SK-N-SH (cell line): ENCODE results near the gene TXNDC5. TPM values are rescaled to one million over a fixed set of nuclear protein-coding genes. Genes with fewer than 3 reads are reported as not detected.

Experiments used
- CTCF ChIA-PET: fragments of 300-600, 350-600 bp; formaldehyde crosslinking; extraction: SDS; loops from one replicate; lab custom pipeline; 2021; lab: Yijun Ruan, JAX
- POLR2A ChIA-PET: fragments of 350-600 bp; sonication (Branson Sonifier 250); formaldehyde crosslinking; extraction: SDS; loops from one replicate; lab custom pipeline; 2020; ENCODE audit warnings: antibody characterized with exemption, inconsistent platforms; lab: Yijun Ruan, JAX
- DNase-seq: peaks from one replicate; pipeline ENCODE4 v3.0.0; 2012
- H2AFZ ChIP-seq: fragments of 200-600 bp; sonication (generic); 2 replicates; pipeline ENCODE4 v1.8.1; 2016; ENCODE audit warnings: antibody characterized with exemption, mild to moderate bottlenecking, low read depth
- H3F3A ChIP-seq: fragments of 200-600 bp; sonication (generic); replicated peaks from 2 replicates; pipeline ENCODE3; 2016; ENCODE audit warnings: antibody characterized with exemption, mild to moderate bottlenecking; ENCODE audit not compliant: insufficient read depth
- H3K27ac ChIP-seq, 2 experiments: fragments of 200-500 bp in 1 of 2; fragments of 200-600 bp in 1 of 2; sonication (Bioruptor generic) in 1 of 2; sonication (generic), shearing (Covaris generic) in 1 of 2; 2 replicates each; pipeline versions ENCODE4 v1.5.1 to v1.6.1; 2014 to 2016; ENCODE audit warnings: low read depth in 2 of 2, inconsistent platforms in 1 of 2, low read length in 1 of 2, mild to moderate bottlenecking in 1 of 2, mixed read lengths in 1 of 2
- H3K27me3 ChIP-seq: fragments of 200-600 bp; sonication (generic), shearing (Covaris generic); 2 replicates; pipeline ENCODE4 v1.6.1; 2016; ENCODE audit warnings: mixed run types; ENCODE audit not compliant: insufficient read depth
- H3K36me3 ChIP-seq, 2 experiments: fragments of 200-500 bp in 1 of 2; fragments of 200-600 bp in 1 of 2; sonication (Bioruptor generic) in 1 of 2; sonication (generic) in 1 of 2; replicated peaks in 1 of 2; 2 replicates each; pipeline versions ENCODE3 to v1.5.1; 2014 to 2016; ENCODE audit warnings: low read length in 1 of 2, mild to moderate bottlenecking in 1 of 2; ENCODE audit not compliant: insufficient read depth in 2 of 2, control insufficient read depth in 1 of 2
- H3K4me1 ChIP-seq, 2 experiments: fragments of 200-500 bp in 1 of 2; fragments of 200-600 bp in 1 of 2; sonication (Bioruptor generic) in 1 of 2; sonication (generic), shearing (Covaris generic) in 1 of 2; 2 replicates each; pipeline versions ENCODE4 v1.5.1 to v1.6.1; 2014 to 2016; ENCODE audit warnings: low read depth in 1 of 2, low read length in 1 of 2, mixed run types in 1 of 2; ENCODE audit not compliant: insufficient read depth in 2 of 2, control insufficient read depth in 1 of 2
- H3K4me2 ChIP-seq: fragments of 200-600 bp; sonication (generic), shearing (Covaris generic); 2 replicates; pipeline ENCODE4 v1.6.1; 2017; ENCODE audit warnings: mixed run types
- H3K4me3 ChIP-seq, 2 experiments: fragments of 200-500 bp in 1 of 2; fragments of 200-600 bp in 1 of 2; sonication (Bioruptor generic) in 1 of 2; sonication (generic), shearing (Covaris generic) in 1 of 2; 2 replicates each; pipeline versions ENCODE4 v1.5.1 to v1.8.1; 2014 to 2016; ENCODE audit warnings: low read depth in 2 of 2, inconsistent platforms in 1 of 2, low read length in 1 of 2, mild to moderate bottlenecking in 1 of 2, mixed read lengths in 1 of 2, moderate library complexity in 1 of 2
- H3K79me2 ChIP-seq: fragments of 200-600 bp; sonication (generic); 2 replicates; pipeline ENCODE4 v1.8.1; 2017; ENCODE audit warnings: mild to moderate bottlenecking; ENCODE audit not compliant: insufficient read depth
- H3K9ac ChIP-seq: fragments of 200-600 bp; sonication (generic); 2 replicates; pipeline ENCODE4 v1.6.1; 2017; ENCODE audit warnings: mixed run types
- H3K9me2 ChIP-seq: fragments of 200-600 bp; sonication (generic); 2 replicates; pipeline ENCODE4 v1.6.1; 2017; ENCODE audit warnings: mixed run types
- H3K9me3 ChIP-seq: fragments of 200-600 bp; sonication (generic); 2 replicates; pipeline ENCODE4 v1.6.1; 2017; ENCODE audit warnings: mixed run types, mild to moderate bottlenecking, moderate library complexity
- H4K20me1 ChIP-seq: fragments of 200-600 bp; sonication (generic); 2 replicates; pipeline ENCODE4 v1.6.1; 2017; ENCODE audit warnings: mild to moderate bottlenecking, mixed run types; ENCODE audit not compliant: insufficient read depth
- EP300 ChIP-seq, 2 experiments: IDR thresholded peaks; 2 replicates each; pipeline versions ENCODE4 v1.4.0 to v1.6.1; 2012; ENCODE audit warnings: borderline replicate concordance in 1 of 2, low read depth in 1 of 2, low read length in 1 of 2
- FOXJ3 ChIP-seq: sonication (generic); formaldehyde crosslinking; IDR thresholded peaks from 2 replicates; pipeline ENCODE4 v1.5.1; 2020; ENCODE audit warnings: mild to moderate bottlenecking, missing genetic modification reagents
- FOXM1 ChIP-seq: IDR thresholded peaks from 2 replicates; pipeline ENCODE4 v1.4.0; 2012; ENCODE audit warnings: low read depth, mild to moderate bottlenecking
- GATA2 ChIP-seq: sonication (generic); formaldehyde crosslinking; IDR thresholded peaks from 2 replicates; pipeline ENCODE4 v1.5.0; 2020; ENCODE audit warnings: mild to moderate bottlenecking, missing genetic modification reagents
- POLR2AphosphoS5 ChIP-seq: IDR thresholded peaks from 2 replicates; pipeline ENCODE4 v1.6.1; 2012; ENCODE audit warnings: low read depth, low read length
- RAD21 ChIP-seq: IDR thresholded peaks from 2 replicates; pipeline ENCODE4 v1.6.1; 2012; ENCODE audit warnings: mild to moderate bottlenecking, low read length
- RXRA ChIP-seq: IDR thresholded peaks from 2 replicates; pipeline ENCODE4 v1.4.0; 2012; ENCODE audit warnings: low read depth, mild to moderate bottlenecking, borderline replicate concordance
- SIN3A ChIP-seq: IDR thresholded peaks from 2 replicates; pipeline ENCODE4 v1.6.1; 2012; ENCODE audit warnings: low read depth, mild to moderate bottlenecking, low read length, moderate library complexity, borderline replicate concordance
- TAF1 ChIP-seq: IDR thresholded peaks from 2 replicates; pipeline ENCODE4 v1.6.1; 2012; ENCODE audit warnings: low read depth, mild to moderate bottlenecking, low read length, moderate library complexity, borderline replicate concordance
- TCF12 ChIP-seq: IDR thresholded peaks from 2 replicates; pipeline ENCODE4 v1.4.0; 2012
- WGBS: methylation state at CpG from one replicate; pipeline ENCODE4 v1.1.6; 2017; ENCODE audit warnings: low lambda C conversion rate; 5-methylcytosine and 5-hydroxymethylcytosine counted together
- polyA plus RNA-seq, 3 experiments: library from polyadenylated mRNA; depleted of rRNA; stranded (reverse); fragments of >200 nt; gene quantifications; 2 replicates each; pipeline ENCODE4 v1.2.3, GENCODE V29; 2012
- TF ChIP-seq, protein P1 (sequence below): IDR thresholded peaks from 2 replicates; pipeline ENCODE4; 2012
- TF ChIP-seq, protein P2 (sequence below): IDR thresholded peaks from 2 replicates; pipeline ENCODE4 v1.4.0; 2012; ENCODE audit warnings: low read depth
- TF ChIP-seq, protein P3 (sequence below): IDR thresholded peaks from 2 replicates; pipeline ENCODE4 v1.4.0; 2012; ENCODE audit warnings: low read depth, borderline replicate concordance
- TF ChIP-seq, protein P4 (sequence below): fragments of 200-600 bp; sonication (generic); IDR thresholded peaks from 2 replicates; pipeline ENCODE4 v1.6.1; 2017; ENCODE audit warnings: antibody characterized with exemption, mild to moderate bottlenecking, moderate library complexity
- TF ChIP-seq, protein P5 (sequence below): fragments of 150-350 bp; IDR thresholded peaks from 2 replicates; pipeline ENCODE4 v1.6.1; 2017; ENCODE audit warnings: antibody characterized with exemption, low read length, low read depth, borderline replicate concordance

Gene TXNDC5
- polyA plus RNA-seq, 1 of the 3 experiments (the other 2 are of a cell fraction), result 187 TPM

DNA sequence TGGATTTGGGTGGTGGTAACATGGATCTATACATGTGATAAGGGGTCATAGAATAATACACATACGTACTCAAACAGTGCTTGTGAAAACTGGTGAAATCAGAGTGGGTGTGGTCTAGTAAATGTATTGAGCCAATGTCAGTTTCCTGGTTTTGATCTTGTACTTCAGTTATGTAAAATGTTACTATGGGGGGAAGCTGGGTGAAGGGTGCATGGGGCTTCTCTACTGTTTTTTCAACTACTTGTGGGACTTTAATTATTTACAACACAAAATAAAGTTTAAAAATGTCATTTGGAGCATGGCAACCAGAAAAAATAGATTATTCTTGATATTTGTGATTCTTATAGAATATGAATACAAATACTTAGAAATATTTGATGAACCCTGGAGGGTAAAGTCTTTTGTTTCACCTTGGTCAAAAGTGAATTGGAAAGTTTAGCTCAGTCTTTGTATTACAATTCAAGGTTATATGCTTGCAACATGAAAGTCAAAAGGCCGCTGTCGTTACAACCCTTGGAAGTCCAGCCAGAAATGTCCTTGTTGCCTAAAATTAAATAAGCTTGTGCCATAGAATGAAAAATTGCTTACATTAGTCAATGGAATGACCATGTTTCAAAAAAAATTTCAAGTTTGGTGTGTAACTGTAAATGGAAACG is 74.1 kb downstream of the TXNDC5 start (continued):
- TF ChIP-seq, protein P1, sequence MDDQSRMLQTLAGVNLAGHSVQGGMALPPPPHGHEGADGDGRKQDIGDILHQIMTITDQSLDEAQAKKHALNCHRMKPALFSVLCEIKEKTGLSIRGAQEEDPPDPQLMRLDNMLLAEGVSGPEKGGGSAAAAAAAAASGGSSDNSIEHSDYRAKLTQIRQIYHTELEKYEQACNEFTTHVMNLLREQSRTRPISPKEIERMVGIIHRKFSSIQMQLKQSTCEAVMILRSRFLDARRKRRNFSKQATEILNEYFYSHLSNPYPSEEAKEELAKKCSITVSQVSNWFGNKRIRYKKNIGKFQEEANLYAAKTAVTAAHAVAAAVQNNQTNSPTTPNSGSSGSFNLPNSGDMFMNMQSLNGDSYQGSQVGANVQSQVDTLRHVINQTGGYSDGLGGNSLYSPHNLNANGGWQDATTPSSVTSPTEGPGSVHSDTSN, result no peak
- TF ChIP-seq FOXJ3 (CRISPR knock-in tag) (no peak), RXRA (no peak), FOXM1 (no peak), POLR2AphosphoS5 (no peak), SIN3A (no peak), GATA2 (CRISPR knock-in tag) (no peak)
- TF ChIP-seq, protein P2, sequence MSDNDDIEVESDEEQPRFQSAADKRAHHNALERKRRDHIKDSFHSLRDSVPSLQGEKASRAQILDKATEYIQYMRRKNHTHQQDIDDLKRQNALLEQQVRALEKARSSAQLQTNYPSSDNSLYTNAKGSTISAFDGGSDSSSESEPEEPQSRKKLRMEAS, result no peak

DNA sequence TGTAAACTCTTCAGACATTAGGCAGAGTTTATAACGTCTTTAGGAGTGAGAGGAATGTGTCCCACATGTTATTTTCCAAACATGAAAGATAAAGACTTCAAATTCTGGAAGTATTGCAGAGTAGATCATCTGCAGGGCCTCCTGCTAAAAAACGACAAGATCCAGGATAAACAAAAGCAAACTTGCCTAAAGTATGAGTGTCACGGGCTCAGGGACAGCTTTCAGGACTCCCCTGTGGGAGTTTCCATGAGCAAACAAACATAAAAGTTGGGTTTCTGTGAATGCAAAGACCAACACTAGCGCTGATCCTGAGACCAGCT is 76.9 kb downstream of the TXNDC5 start:
- ChIA-PET POLR2A (no interaction called here), CTCF (no interaction called here)
- Histone ChIP-seq H3K4me2 (no peak overlapping the region), H3K79me2 (no peaks in the 10 kb centered on the region), H3K4me1 (no peaks in the 10 kb centered on the region), H3K9me3 (no peaks in the 10 kb centered on the region), H4K20me1 (no peaks in the 10 kb centered on the region), H3K36me3 (no peaks in the 10 kb centered on the region), H3K9me2 (no peaks in the 10 kb centered on the region), H3K27me3 (0 out of 2 replicates have a peak, but pooled peaks cover 4% of the 10 kb centered on the region), H3K27ac (no peak overlapping the region), H3F3A (no peaks in the 10 kb centered on the region), H2AFZ (no peak overlapping the region), H3K4me3 (no peak overlapping the region)
- 17% methylated on average over 4 of the region's 4 CpGs for WGBS
- DNase-seq, result no peak
- no peak for TF ChIP-seq RXRA
- no peak for TF ChIP-seq RAD21
- TF ChIP-seq, protein P3, sequence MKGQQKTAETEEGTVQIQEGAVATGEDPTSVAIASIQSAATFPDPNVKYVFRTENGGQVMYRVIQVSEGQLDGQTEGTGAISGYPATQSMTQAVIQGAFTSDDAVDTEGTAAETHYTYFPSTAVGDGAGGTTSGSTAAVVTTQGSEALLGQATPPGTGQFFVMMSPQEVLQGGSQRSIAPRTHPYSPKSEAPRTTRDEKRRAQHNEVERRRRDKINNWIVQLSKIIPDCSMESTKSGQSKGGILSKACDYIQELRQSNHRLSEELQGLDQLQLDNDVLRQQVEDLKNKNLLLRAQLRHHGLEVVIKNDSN, result no peak
- TF ChIP-seq, protein P4, sequence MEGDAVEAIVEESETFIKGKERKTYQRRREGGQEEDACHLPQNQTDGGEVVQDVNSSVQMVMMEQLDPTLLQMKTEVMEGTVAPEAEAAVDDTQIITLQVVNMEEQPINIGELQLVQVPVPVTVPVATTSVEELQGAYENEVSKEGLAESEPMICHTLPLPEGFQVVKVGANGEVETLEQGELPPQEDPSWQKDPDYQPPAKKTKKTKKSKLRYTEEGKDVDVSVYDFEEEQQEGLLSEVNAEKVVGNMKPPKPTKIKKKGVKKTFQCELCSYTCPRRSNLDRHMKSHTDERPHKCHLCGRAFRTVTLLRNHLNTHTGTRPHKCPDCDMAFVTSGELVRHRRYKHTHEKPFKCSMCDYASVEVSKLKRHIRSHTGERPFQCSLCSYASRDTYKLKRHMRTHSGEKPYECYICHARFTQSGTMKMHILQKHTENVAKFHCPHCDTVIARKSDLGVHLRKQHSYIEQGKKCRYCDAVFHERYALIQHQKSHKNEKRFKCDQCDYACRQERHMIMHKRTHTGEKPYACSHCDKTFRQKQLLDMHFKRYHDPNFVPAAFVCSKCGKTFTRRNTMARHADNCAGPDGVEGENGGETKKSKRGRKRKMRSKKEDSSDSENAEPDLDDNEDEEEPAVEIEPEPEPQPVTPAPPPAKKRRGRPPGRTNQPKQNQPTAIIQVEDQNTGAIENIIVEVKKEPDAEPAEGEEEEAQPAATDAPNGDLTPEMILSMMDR, result no peak
- no peak for TF ChIP-seq TCF12
- no peak for TF ChIP-seq FOXJ3 (CRISPR knock-in tag)
- no peak for TF ChIP-seq TAF1
- TF ChIP-seq FOXM1, result no peak
- TF ChIP-seq, protein P5, sequence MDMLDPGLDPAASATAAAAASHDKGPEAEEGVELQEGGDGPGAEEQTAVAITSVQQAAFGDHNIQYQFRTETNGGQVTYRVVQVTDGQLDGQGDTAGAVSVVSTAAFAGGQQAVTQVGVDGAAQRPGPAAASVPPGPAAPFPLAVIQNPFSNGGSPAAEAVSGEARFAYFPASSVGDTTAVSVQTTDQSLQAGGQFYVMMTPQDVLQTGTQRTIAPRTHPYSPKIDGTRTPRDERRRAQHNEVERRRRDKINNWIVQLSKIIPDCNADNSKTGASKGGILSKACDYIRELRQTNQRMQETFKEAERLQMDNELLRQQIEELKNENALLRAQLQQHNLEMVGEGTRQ, result no peak
- no peak for TF ChIP-seq EP300 (IDR thresholded peaks at IDR 0.05; ENCODE audit: borderline replicate concordance in 1 of 2, low read depth in 1 of 2, low read length in 1 of 2)
- TF ChIP-seq, all 33 proteins: peak for 0
- H3K9ac ChIP-seq, result no peak overlapping the region
